Stimulated activated CD8-positive, alpha-beta memory T cell treated with anti-CD3 and anti-CD28 coated beads, Interleukin-7, amount 100 ng/mL, for 48 hours (primary cell): ENCODE results near the gene SLC7A1.

Experiments used
- DNase-seq, 2 donors: peaks; one replicate each; pipeline ENCODE4 v3.0.0-alpha.2; 2020; ENCODE audit warnings: low read depth in 1 of 2; ENCODE audit errors: extremely low read depth in 1 of 2

The SLC7A1 gene

DNA sequence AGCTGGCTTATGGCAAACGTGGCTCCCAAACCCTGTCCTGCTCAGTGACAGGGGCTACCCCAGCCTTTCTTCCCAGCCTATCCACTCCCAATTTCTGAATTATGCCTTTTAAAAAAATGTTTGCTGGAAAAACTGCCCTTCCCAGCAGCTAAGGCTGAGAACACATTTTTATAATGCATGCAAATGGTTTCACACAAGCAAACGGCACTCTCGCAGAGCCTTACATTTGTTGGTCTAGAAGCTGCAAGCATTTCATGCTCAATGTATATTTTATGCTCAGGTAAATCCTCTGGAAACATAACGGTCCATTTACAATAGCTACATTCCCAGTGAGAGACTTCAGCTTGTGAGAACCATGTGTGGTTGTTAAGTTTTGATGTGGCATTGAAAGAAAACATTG is 61.4 kb downstream of the SLC7A1 start:
- no peak for DNase-seq

DNA sequence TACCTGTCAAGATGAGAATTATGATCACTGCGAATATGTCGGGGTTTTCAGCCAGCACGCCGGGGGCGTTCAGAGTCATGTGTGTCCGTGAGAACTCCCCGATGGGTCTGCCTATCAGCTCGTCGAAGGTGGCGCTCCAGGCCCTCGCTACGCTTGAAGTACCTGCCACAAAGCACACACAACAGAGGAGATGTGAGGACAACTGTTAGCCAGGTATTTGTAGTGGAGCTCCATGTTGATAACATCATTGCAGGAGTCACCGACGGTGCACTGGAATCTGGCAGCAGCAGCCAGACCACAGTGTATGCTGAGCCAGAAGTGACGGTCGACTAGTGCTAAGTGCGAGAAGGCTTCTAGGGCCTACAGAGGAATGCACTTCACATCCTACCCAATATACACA is 62.7 kb downstream of the SLC7A1 start:
- DNase-seq, result no peak

DNA sequence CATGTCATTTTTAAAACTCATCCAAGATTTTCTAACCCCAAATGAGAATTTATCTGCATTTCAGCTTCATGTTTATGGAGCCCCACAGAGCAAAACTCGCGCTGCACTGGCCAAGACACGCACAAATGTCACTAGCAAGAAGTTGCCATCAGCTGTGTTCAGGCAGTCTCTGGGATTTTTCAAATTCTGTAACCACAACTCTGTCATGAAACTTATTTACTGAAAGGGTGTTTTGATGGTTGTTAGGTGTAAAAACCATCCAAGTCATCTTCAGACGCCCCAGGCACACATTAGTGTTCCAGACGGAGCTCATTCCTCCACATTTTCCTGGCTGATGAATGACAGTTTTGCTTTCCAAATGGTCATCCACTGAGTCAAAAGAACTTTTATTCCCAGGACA is 63.4 kb downstream of the SLC7A1 start:
- no peak for DNase-seq

DNA sequence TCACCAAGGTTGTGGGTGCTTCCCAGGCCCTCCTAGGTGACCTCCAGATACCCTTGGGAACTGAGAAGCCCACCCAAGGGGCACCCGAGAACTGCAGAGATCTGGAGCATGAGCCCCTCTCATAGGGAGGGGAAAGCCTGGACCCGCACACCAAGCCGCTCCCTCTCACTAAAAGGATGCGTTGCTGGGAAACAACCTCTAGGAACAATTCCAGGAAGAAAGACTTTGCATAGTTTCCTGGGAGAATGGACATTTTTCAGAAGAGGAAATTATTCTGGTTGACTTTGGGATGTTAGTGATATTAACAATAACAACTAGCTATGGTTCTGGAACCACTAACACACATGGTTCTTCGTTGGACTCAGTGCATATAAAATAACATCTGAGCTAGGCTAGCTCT is 64.6 kb downstream of the SLC7A1 start:
- DNase-seq, result no peak

DNA sequence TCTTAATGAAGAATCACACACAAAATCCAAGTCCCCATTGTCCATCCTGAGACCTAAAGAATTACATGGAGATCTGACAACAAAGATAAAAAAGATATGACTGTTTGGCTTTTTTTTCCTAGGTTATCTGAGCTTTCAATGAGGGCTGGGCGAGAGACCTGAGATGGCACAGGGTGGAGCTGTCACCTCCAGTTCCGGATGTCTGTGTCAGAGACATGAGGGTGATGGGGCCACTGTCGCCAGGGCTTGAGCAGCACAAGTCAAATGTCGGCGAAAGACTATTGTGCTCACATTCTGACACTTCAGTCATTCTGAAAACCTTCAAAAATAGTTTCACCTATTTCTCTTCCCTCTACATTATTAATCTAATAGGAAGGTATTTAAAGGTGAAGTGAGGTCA is 65.7 kb downstream of the SLC7A1 start:
- no peak for DNase-seq

DNA sequence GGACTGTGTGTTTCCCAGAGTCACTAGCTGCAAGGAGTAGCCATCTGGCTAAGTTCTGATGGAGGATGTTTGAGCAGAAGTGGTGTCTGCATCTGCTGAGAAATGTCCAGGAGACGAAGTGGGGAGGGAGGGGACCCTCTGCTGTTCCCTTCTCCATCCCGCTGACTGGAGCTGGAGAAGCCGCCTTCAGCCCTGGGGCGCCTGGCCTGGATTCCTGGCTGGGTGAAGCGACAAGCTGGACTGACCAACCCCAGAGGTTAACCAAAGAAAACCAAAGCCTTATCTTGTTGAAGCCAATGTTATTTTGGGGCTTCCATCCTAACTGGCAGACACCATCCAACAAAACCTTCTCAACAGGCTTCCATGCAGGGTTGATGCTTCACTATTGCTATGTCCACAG is 67.6 kb downstream of the SLC7A1 start:
- DNase-seq, result no peak

DNA sequence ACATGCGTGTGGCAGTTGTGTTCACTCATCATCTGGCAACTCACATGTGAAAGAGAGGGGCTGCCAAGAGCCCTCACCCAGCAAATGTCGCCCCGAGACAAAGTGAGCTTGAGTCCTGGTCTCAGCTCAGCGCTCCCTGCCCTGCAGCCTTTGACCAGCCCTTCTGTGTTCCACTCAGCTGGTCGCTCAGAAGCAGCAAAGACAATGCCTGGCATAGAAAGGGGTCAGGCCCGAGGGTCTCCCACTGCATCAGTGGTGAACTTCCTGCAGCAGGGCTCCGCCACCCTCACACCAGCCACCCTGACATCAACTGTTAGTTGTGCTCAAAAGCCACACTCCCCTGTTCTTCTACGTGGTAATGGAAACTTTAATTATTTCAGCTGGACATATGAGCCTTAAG is 68.0 kb downstream of the SLC7A1 start:
- no peak for DNase-seq

DNA sequence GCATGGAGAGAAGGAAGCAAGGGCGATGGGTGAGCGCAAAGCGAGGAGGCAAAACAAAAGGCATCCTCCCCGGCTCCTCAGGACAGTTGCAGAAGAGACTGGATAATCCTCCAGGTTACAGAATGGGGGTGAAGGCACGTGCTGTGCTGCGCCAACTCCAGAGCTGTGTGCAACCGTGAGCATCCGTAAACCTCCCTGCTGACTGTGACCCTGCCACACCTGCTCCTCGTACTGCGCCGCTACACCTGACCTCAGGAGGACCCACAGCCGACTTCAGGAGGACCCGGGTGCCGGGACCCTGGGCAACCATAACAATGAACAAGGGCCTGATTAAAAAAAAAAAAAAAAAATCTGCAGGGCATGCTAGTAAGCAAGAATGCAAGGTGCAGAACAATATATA is 68.7 kb downstream of the SLC7A1 start:
- DNase-seq, result no peak

DNA sequence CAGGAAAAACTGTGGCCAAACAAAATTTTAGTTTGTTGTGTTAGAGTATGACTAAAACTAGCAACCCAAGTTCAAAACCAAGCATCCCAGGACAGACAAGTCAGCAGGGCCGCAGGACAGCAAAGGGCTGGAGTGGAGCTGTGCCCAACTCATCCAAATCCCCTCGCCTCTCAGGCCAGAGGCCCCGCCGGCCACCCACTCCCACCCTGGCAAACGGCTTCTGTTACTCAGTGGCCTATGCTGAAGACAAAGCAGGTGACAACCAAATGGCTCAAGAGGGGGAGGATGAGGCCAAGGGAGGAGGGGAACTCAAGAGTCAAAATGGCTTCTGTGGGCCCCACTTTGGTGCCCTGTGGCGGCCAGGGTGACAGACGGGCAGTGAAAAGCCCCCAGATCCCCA is 69.7 kb downstream of the SLC7A1 start:
- DNase-seq, result no peak

DNA sequence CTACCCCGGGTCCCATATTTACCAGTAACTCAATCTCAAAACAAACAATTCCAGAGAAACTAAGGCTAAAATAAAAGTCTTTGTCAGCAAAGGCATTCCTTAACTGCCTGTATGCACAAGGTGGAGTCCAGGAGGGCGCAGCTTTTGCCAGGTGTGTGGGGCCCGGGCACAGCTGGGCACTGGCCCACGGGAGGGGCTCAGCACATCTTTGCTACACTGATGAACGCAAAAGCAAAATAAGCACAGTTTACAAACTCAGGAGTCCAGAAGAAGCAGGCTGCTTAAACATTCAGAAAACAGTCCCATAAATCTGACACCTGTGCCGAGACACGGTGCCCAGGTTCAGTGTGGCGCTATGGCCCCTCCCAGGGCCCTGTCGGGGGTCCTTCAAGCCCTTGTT is 70.8 kb downstream of the SLC7A1 start:
- no peak for DNase-seq

DNA sequence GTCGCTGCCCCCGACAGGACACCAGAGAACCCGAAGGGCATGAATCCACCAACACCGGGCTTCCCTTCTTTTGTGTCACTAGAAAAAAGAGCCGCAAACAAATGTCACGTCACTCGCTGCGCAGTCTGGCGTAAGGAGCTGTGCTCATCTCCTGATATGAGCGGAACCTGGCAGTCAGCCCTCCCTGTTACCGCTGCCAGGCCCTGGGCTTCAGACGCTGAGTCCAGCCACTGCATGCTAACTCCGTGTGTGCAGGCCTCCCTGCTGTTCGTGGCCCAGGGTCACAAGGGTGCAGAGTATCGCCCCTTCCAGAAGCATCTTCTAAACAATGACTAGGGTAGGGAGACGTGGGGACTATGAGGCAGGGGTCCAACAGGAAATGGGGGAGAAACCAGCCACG is 71.3 kb downstream of the SLC7A1 start:
- DNase-seq, result no peak

DNA sequence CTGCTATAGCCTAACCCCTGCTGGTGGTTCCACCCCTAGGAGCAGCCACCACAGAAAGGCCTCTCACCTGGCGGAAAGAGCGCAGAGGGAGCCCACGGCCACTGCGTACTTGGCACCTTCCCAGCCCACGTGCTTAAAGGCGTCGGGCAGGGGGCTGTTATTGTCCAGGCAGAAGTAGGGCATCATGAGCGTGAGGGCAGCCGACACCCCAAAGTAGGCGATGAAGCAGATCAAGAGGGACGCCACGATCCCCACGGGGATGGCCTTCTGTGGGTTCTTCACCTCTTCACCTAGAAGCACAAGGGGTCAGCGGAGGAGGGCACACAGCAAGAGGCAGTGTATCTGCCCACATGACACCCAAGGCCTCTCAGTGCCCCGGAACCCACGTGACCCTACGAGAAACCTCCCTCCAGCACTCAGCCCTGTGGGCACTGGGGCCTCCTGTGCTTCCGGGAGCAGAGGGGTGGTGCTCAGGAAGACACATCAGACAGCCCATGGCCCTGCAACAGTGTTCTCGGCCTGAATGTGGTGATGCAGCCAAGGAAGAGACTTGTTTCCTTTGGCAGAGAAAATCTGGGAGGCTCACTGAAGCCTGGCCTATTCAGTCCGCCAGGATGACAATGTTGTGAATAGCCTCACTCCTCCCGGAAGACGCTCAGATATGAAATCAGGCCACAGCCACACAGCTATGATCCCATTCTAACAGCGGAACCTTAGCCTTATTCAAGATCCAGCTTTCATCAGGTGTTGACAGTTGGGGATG is 72.1 kb downstream of the SLC7A1 start:
- DNase-seq, result no peak

DNA sequence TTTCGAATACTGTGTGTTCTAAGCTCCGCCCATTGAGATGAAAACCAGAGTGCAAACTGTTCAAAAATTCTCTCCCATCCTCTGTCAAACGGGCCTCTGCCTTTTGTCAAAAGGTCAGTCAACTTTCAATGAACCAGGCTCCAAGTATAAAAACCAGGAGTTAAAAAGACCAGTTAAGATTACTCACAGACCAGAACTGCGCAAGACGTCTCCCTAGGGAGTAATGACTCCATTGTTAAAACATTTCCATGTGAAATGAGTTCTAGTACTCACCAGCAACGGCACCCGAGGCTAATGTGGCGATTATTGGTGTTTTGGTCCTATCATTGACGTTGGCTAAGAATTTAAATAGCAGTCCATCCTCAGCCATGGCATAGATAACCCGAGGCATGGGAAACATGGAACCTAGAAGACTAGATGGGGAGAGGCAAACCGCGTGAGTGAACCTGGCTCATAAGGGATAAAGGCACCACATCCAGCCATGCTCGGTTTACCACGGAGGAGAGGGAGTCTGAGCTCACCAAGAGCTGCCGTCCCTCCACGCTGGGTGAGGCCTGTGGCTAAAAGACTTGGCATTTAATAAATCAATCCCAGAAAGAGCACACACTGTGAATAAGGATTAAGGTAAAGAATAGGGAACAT is 73.3 kb downstream of the SLC7A1 start:
- no peak for DNase-seq

DNA sequence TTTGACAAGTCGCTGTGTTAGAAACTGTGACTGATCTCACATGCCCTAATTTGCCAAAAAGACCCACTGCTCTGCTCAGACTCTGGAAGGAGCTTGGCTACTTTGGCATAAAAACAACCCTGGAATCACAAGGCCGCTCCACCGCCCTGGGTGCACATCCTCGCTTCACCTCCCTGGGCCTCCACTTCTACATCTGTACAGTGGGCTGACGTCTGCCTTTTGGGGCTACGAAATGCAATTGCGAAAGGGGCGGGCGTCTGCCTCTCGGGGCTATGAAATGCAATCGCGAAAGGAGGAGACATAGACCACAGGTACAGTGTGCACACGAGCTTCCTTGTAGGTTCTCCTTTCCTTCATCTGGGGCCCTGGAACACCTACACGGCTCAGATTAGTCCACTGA is 74.2 kb downstream of the SLC7A1 start:
- DNase-seq, result no peak

DNA sequence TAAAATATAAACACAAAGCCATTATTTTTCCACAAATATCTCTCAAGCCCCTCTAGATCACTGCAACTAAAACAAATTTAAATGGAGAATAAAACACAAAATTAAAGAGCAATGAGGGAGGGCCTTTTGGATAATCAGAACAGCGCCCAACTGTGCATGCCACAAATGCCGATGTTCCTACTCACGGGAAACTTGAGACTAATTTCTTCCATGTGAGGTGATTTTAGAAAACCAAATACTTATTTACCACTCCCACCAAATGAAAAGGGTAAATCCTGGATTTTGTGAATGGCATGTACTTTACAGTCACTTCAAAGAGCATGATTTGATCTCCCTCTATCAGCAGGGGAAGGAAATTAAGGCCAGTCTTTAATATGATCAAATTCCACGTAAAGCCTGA is 74.8 kb downstream of the SLC7A1 start:
- no peak for DNase-seq

DNA sequence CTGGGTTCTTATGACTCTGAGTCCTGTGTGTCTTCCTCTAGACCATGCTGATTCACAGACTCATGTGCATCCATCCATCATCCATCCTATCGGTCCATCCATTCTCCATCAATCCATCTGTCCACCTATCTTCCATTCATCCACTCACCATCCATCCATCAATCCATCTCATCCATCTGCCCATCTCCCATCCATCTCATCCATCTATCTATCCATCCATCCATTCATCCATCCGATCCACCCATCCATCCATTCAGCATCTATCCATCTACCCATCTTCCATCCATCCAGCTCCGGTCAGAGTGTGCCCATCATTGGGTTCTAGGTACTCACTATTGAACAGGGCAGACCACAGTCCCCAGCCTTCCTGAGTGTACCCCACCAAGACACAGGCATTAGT is 75.6 kb downstream of the SLC7A1 start:
- no peak for DNase-seq

DNA sequence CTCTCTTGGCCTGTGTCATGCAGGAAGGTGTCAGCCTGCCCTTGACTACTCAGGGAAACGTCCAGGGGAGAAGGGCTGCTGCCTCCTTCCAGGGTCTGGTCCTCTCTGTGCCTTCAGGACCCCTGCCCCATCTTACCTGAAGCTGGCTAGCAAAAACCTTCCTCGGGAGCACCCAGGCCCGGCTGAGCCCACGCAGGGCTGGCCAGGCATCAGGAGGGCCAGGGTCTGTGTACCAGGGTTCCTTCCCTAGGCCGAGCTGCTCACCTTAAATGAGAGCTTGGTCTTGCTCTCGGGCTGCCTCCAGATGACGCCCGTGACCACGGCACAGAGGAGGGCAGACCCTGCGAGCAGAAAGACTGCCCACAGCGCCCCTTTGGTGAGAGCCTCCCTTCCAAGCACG is 78.6 kb downstream of the SLC7A1 start:
- no peak for DNase-seq

DNA sequence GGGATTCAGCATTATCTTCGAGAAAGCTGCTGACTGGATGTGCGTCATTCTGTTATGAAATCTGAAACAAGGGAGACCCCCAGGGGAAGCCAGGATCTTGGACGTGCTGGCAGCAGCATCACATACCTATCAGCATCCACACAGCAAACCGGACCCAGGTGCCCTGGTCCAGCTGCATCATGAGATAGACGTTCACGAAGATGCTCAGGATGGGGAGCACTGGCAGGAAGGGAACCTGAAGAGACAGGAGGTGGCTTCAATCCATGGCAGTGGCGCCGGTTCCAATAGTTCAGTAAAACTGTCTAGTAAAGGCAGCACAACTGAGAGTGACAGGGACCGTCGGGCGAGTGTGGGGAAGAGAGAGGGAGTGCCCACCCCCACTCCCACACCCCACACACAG is 79.5 kb downstream of the SLC7A1 start:
- no peak for DNase-seq

DNA sequence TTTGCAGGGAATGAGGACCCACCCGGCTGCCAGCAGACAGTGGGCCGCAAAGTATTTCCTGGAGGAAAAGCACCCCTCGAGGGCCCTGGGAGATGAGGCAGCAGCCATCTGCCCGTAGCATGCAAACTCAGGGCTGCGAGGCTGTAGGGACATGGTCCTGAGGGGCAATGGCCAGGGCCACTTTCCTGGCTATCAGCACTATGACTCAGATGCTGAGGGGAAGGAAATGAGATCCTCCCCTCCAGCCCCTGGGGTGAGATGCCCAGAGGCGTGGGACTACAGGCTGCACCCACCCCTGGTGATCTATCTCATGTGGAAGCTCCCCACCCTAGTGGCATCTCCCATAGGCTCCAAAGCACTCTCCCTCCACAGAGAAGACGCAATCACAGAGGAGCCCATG is 80.1 kb downstream of the SLC7A1 start:
- no peak for DNase-seq

DNA sequence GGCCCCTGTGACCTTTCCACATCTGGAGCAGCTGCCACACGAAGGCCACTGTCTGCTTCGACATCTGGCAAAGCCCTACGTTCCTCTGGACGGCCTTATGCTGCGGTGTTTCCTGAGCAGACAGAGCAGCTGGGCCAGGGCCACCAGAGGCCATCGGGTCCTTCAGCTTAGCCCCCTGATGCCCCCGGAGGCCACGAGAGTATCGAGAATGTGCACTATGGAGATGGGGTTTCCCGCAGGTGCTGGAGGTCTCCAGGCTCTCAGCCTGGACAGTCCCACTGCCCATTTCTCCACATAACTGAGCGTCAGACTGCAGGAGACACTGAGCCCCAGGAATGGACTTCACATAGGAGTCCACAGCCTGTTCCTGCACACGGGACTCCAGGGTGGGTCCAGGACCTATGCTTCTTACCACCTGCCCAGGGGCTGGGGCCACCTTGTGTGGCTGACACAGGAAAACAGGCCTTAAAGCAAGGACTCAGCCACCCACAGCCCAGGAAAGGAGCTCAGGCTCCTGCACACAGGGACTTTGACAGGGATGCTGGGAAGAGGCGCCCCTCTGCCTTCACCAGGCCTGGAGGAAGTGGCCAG is 80.7 kb downstream of the SLC7A1 start:
- DNase-seq, result no peak

DNA sequence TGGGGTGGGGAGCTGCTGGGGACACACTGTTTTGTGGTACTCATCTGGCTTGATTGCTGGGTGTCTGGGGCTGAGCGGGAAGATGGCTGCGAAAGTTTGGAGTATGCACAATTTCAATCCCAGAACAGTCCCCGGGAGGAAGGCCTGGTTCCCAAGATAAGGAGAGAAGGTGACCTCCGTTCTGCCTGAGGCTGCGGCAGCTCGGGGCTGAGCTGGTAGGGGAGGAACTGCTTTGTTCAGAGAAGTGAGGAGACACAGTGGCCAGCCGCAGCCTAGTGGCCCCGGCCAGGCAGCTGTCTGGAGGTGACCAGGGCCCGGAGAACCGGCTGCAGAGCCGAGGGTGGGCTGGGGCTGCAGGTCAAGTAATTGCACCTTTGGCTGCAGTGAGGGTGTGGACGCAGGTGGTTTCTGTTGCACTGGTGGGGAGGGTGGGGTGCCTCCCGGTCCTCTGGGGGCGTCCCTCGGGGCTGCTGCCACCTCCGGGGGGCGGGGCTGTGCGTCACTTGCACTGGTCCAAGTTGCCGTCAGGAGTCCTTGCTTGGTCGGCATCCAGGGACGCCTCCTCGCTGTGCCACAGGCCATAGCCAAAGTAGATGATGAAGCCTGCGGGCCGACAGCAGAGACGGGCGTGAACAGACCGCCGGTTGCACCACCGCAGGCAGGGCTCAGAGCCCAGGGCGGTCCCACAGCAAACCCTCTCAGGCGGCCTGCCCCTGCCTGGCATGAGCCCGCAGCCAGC is 81.3 kb downstream of the SLC7A1 start:
- DNase-seq, result no peak
